Endothelial cell of umbilical vein (primary cell): Measurements from ENCODE around the gene LRRIQ1. TPM values are rescaled to one million over a fixed set of nuclear protein-coding genes. Genes with fewer than 3 reads are reported as not detected.

Source experiments
- BruUV-seq: library from RNA; stranded (reverse); fragments of 400-500 nt; replicated peaks from 2 replicates; lab custom pipeline; 2021; lab: Mats Ljungman, UMichigan
- CTCF ChIA-PET: fragments of 300-600, 350-600 bp; sonication (Branson Sonifier 250); formaldehyde crosslinking; loops from one replicate; lab custom pipeline; 2021; ENCODE audit warnings: antibody characterized with exemption, inconsistent platforms; lab: Charles Lee
- POLR2A ChIA-PET: fragments of 300-600, 350-600 bp; sonication (Branson Sonifier 250); formaldehyde crosslinking; loops from one replicate; lab custom pipeline; 2021; ENCODE audit warnings: antibody characterized with exemption, inconsistent platforms; lab: Charles Lee
- DNase-seq: peaks from one replicate; pipeline ENCODE4 v3.0.0-alpha.2; 2011; ENCODE audit warnings: low read depth, low spot score
- FAIRE-seq: peaks from 2 replicates; lab custom pipeline; 2011; peaks lifted over from hg19 to GRCh38; lab: Jason Lieb, UNC
- H2AFZ ChIP-seq: 2 replicates; pipeline ENCODE4 v1.6.0; 2012; ENCODE audit warnings: low read depth, low read length, control low read depth, inconsistent platforms
- H3K27ac ChIP-seq: 2 replicates; pipeline ENCODE4 v1.5.1; 2011; ENCODE audit warnings: low read depth, mild to moderate bottlenecking, control low read depth, low read length, moderate library complexity; ENCODE audit not compliant: insufficient read depth
- H3K27me3 ChIP-seq, 2 experiments: 2 replicates each; pipeline versions ENCODE4 v1.6.0 to v1.6.1; 2011; ENCODE audit warnings: low read length in 2 of 2, mixed read lengths in 1 of 2; ENCODE audit not compliant: control insufficient read depth in 2 of 2, insufficient read depth in 2 of 2
- H3K36me3 ChIP-seq, 2 experiments: 2 replicates in 1 of 2; 3 replicates in 1 of 2; pipeline ENCODE4 v1.5.1; 2011; ENCODE audit warnings: low read length in 2 of 2, mild to moderate bottlenecking in 1 of 2, moderate library complexity in 1 of 2; ENCODE audit not compliant: control insufficient read depth in 2 of 2, insufficient read depth in 2 of 2; ENCODE audit errors: extremely low read depth in 1 of 2
- H3K4me1 ChIP-seq: 3 replicates; pipeline ENCODE4 v1.5.1; 2011; ENCODE audit warnings: mild to moderate bottlenecking, low read length; ENCODE audit not compliant: control insufficient read depth, insufficient read depth; ENCODE audit errors: extremely low read depth
- H3K4me2 ChIP-seq: 2 replicates; pipeline ENCODE4 v1.6.1; 2011; ENCODE audit warnings: low read length, control low read depth, mixed read lengths; ENCODE audit not compliant: insufficient read depth
- H3K4me3 ChIP-seq, 3 experiments: fragments of 200-600 bp in 1 of 3; sonication (generic), shearing (Covaris generic) in 1 of 3; replicated peaks in 1 of 3; 2 replicates each; pipeline ENCODE4 v1.5.1; 2011 to 2016; ENCODE audit warnings: control low read depth in 3 of 3, low read length in 3 of 3, mild to moderate bottlenecking in 2 of 3, inconsistent platforms in 1 of 3, low read depth in 1 of 3, moderate library complexity in 1 of 3; ENCODE audit not compliant: insufficient read depth in 1 of 3
- H3K79me2 ChIP-seq: 2 replicates; pipeline ENCODE4 v1.6.0; 2012; ENCODE audit warnings: low read length, inconsistent platforms; ENCODE audit not compliant: control insufficient read depth, insufficient read depth
- H3K9ac ChIP-seq: replicated peaks from 2 replicates; pipeline ENCODE3; 2011; ENCODE audit warnings: low read length, control low read depth; ENCODE audit not compliant: insufficient read depth; ENCODE audit errors: extremely low read depth
- H3K9me1 ChIP-seq: replicated peaks from 3 replicates; pipeline ENCODE4 v1.6.0; 2011; ENCODE audit warnings: mild to moderate bottlenecking, low read length; ENCODE audit not compliant: control insufficient read depth, insufficient read depth; ENCODE audit errors: extremely low read depth
- H3K9me3 ChIP-seq: replicated peaks from 2 replicates; pipeline ENCODE4 v1.5.1; 2012; ENCODE audit warnings: low read length, inconsistent platforms; ENCODE audit not compliant: control insufficient read depth, insufficient read depth
- H4K20me1 ChIP-seq: replicated peaks from 2 replicates; pipeline ENCODE3; 2011; ENCODE audit warnings: mild to moderate bottlenecking, low read length; ENCODE audit not compliant: control insufficient read depth, insufficient read depth; ENCODE audit errors: extremely low read depth
- CTCF ChIP-seq, 2 donors: IDR thresholded peaks; 1 replicate in 1 of 2; 2 replicates in 1 of 2; pipeline ENCODE4 v1.5.1; 2011; ENCODE audit warnings: low read length in 2 of 2, mild to moderate bottlenecking in 2 of 2, moderate library complexity in 2 of 2, control low read depth in 1 of 2, inconsistent platforms in 1 of 2, low read depth in 1 of 2; ENCODE audit not compliant: insufficient read depth in 1 of 2; ENCODE audit errors: extremely low read depth in 1 of 2
- EZH2 ChIP-seq: IDR thresholded peaks from 2 replicates; pipeline ENCODE4 v1.6.1; 2012; ENCODE audit warnings: borderline replicate concordance, low read depth, mild to moderate bottlenecking, moderate library complexity, low read length, inconsistent platforms; ENCODE audit not compliant: severe bottlenecking
- FOS ChIP-seq: IDR thresholded peaks from 2 replicates; pipeline ENCODE4 v1.6.1; 2011; ENCODE audit warnings: mild to moderate bottlenecking, low read length, moderate library complexity, borderline replicate concordance; ENCODE audit not compliant: insufficient read depth
- GATA2 ChIP-seq: IDR thresholded peaks from 2 replicates; pipeline ENCODE4 v1.7.0; 2011; ENCODE audit warnings: low read depth, mild to moderate bottlenecking, moderate library complexity, mixed read lengths, low read length; ENCODE audit not compliant: insufficient read length, insufficient read depth
- JUN ChIP-seq: IDR thresholded peaks from 2 replicates; pipeline ENCODE4 v1.6.1; 2011; ENCODE audit warnings: borderline replicate concordance, low read depth; ENCODE audit not compliant: insufficient read length, insufficient read depth
- MAX ChIP-seq: IDR thresholded peaks from 2 replicates; pipeline ENCODE4 v1.6.1; 2011; ENCODE audit not compliant: insufficient read depth, insufficient read length
- MYC ChIP-seq: IDR thresholded peaks from one replicate; pipeline ENCODE4 v1.6.1; 2011; ENCODE audit warnings: mild to moderate bottlenecking, low read depth, low read length
- POLR2A ChIP-seq: IDR thresholded peaks from 2 replicates; pipeline ENCODE4 v1.6.1; 2012; ENCODE audit warnings: low read depth, mild to moderate bottlenecking, control low read depth, low read length
- POLR2AphosphoS5 ChIP-seq: IDR thresholded peaks from 2 replicates; pipeline ENCODE4 v1.6.1; 2012; ENCODE audit warnings: low read depth, mild to moderate bottlenecking, control low read depth, low read length, moderate library complexity; ENCODE audit not compliant: insufficient read depth
- dilution Hi-C: fragments of 300-500 bp; cut with MboI; formaldehyde crosslinking; loops from one replicate; pipeline ENCODE4 v1.15.0; 2019; ENCODE audit warnings: low sequenced_read_pairs; ENCODE audit not compliant: extremely low pct_ligation_motif_present
- intact Hi-C: fragments of 100-400 bp; cut with micrococcal nuclease; formaldehyde crosslinking; loops from one replicate; pipeline ENCODE4 v1.10.0; 2022
- polyA plus RNA-seq, 4 experiments: library from polyadenylated mRNA; depleted of rRNA in 3 of 4; stranded (reverse) in 3 of 4; unstranded in 1 of 4; fragments of >200 nt; gene quantifications; 2 replicates each; pipeline versions ENCODE4 v1.2.1 to v1.2.3, GENCODE V29; 2011 to 2012; ENCODE audit warnings: missing spikeins in 1 of 4
- total RNA-seq: library from RNA; stranded (reverse); gene quantifications from 2 replicates; pipeline ENCODE4 v1.2.3, GENCODE V29; 2021

LRRIQ1 gene
- total and polyA plus RNA-seq, 2 donors (not counting 3 experiments of a cell fraction or from before 2014, with no cell fraction given): 0.08 to 0.20 TPM

- H3K36me3 ChIP-seq: no peaks in the 10 kb centered on the region
- H3K9ac ChIP-seq: peak overlapping the region; percentile 91
- peak; percentile 60 for DNase-seq
- H3K27me3 ChIP-seq: peaks cover 20 to 28% of the 10 kb centered on the region in 2 experiments
- peak overlapping the region; percentile 92 for H3K4me2 ChIP-seq
- peak overlapping the region; percentile 49 to 84 (median 70) for H3K4me3 ChIP-seq
- peak overlapping the region; percentile 72 for H3K27ac ChIP-seq
- no peaks in the 10 kb centered on the region for H3K9me3 ChIP-seq
- dilution Hi-C loops (no loop called here), intact Hi-C loops (loop anchor here (2.0 to 10.0 kb wide), 3 partner anchors 99 to 366 kb away; partner anchors contain the start of gene SLC6A15)
- H2AFZ ChIP-seq: peak overlapping the region; percentile 90
- TF ChIP-seq FOS: no peak
- no peak for TF ChIP-seq MYC
- peak; percentile 37 for TF ChIP-seq POLR2A
- TF ChIP-seq GATA2: peak; percentile 15
- TF ChIP-seq CTCF (IDR thresholded peaks at IDR 0.05; ENCODE audit: extremely low read depth in 1 of 2, insufficient read depth in 1 of 2, low read depth in 1 of 2, low read length in 2 of 2): no peak
- no peak for TF ChIP-seq EZH2
- TF ChIP-seq JUN: no peak
- TF ChIP-seq POLR2AphosphoS5: no peak
- no peak for TF ChIP-seq MAX
- POLR2A ChIA-PET: interaction anchor here (1.7 kb wide), 1 partner anchor 35 kb away, joined by 4 read pairs; no protein-coding TSS in a partner anchor
- BruUV-seq: TSS peak; percentile 53
- no peak for FAIRE-seq
- CTCF ChIA-PET: interaction anchor here (0.9 to 2.2 kb wide), 13 partner anchors 13 to 639 kb away, joined by 3 to 10 read pairs (median 6); no protein-coding TSS in a partner anchor
- H3K4me1 ChIP-seq: peaks cover 5% of the 10 kb centered on the region
- peaks cover 16% of the 10 kb centered on the region for H3K79me2 ChIP-seq
- no peaks in the 10 kb centered on the region for H4K20me1 ChIP-seq
- H3K9me1 ChIP-seq: no peaks in the 10 kb centered on the region
Observed at GRCh38 chr12:85280984-85281630, 245.0 kb downstream of the LRRIQ1 start.
